ENCODE results near the gene IGF1.

- TF ChIP-seq CTCF (IDR thresholded peaks at IDR 0.05; ENCODE audit: low read depth, low read length, poor library complexity, severe bottlenecking): no peak
- no peak for TF ChIP-seq EZH2phosphoT487 (IDR thresholded peaks at IDR 0.05; ENCODE audit: borderline replicate concordance, low read length)
Observed at GRCh38 chr12:102510031-102510430, 29.7 kb upstream of the IGF1 start.

All from DOHH2 (cell line).